HG03103 (cell line): ENCODE results near the gene RASAL3.
"Not testable (repeated sequence)": the region's sequence is repeated elsewhere in the genome, so short reads cannot be mapped to it uniquely, and the experiment has no call there.

ENCODE experiments used
- ATAC-seq: cut with Tn5 transposase; IDR thresholded peaks from one replicate; pipeline ENCODE4 v1.9.1; 2021; ENCODE audit warnings: low read depth; ENCODE audit not compliant: unreplicated experiment

Gene RASAL3

GRCh38 chr19:15475169-15475568 lies 10.8 kb upstream of the RASAL3 start:
- no peak for ATAC-seq

- not testable (repeated sequence) for ATAC-seq
These were observed 9.5 kb upstream of the RASAL3 start for GRCh38 chr19:15473821-15474220.

GRCh38 chr19:15471639-15472101 lies 7.3 kb upstream of the RASAL3 start:
- ATAC-seq, result no peak

- no peak for ATAC-seq
These were observed 5.4 kb upstream of the RASAL3 start for GRCh38 chr19:15469513-15470297.

GRCh38 chr19:15468675-15469512 lies 4.5 kb upstream of the RASAL3 start:
- no peak for ATAC-seq

- no peak for ATAC-seq
These were observed 3.4 kb upstream of the RASAL3 start for GRCh38 chr19:15467734-15468214.

- peak; percentile 42 for ATAC-seq
These were observed 2.7 kb upstream of the RASAL3 start for GRCh38 chr19:15466851-15467733.

- no peak for ATAC-seq
These were observed 428 bp downstream of the RASAL3 start for GRCh38 chr19:15463861-15464371.

GRCh38 chr19:15461694-15462093 lies 2.6 kb downstream of the RASAL3 start:
- ATAC-seq, result no peak

- no peak for ATAC-seq
These were observed 6.5 kb downstream of the RASAL3 start for GRCh38 chr19:15457701-15458484.

- no peak for ATAC-seq
These were observed 7.3 kb downstream of the RASAL3 start for GRCh38 chr19:15456871-15457700.

- no peak for ATAC-seq
These were observed 7.9 kb downstream of the RASAL3 start for GRCh38 chr19:15456441-15456840.

GRCh38 chr19:15455996-15456395 lies 8.3 kb downstream of the RASAL3 start:
- ATAC-seq, result no peak

GRCh38 chr19:15453906-15454860 lies 10.2 kb downstream of the RASAL3 start:
- no peak for ATAC-seq

GRCh38 chr19:15453091-15453578 lies 11.2 kb downstream of the RASAL3 start:
- no peak for ATAC-seq

GRCh38 chr19:15452111-15453047 lies 12.0 kb downstream of the RASAL3 start:
- no peak for ATAC-seq
